Activated CD4-positive, alpha-beta T cell treated with anti-CD3 and anti-CD28 coated beads for 4 hours (primary cell): Measurements from ENCODE around the gene ZNF554.
"Not testable (repeated sequence)": the region's sequence is repeated elsewhere in the genome, so short reads cannot be mapped to it uniquely, and the experiment has no call there.

ENCODE experiments used
- DNase-seq, 2 donors: peaks; one replicate each; pipeline ENCODE4 v3.0.0-alpha.2; 2020

Gene ZNF554

DNA sequence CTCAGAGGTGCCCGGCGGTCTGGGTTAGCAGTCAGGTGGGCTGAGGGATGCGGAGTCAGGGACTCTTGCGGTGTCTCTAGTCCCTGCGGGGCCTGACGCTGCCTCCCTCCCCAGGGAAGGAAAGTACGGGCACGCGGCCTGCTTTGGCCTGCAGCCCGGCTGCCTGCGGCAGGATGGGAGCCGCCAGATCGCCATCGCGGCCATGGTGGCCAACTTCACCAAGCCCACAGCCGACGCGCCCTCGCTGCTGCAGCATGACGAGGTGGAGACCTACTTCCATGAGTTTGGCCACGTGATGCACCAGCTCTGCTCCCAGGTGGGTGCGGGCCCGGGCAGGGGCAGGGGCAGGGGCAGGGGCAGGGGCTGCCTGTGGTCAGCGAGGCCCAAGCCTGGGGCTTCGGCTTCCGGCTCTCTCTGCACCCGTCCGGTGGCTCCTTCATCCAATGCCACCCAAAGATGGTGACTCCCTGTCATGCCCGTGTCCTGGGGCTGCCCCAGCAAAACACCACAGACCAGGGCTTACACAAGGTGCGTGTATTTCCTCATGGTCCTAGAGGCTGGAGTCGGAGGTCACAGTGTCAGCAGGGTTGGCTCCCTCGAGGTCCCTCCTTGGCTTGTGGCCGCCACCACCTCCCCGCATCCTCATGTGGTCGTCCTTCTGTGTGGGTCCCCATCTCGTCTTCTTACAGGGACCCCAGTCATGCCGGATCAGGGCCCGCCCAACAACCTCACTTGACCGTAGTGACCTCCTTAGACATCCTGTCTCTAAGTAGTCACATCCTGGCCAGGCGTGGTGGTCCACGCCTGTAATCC is 11.3 kb upstream of the ZNF554 start:
- no peak for DNase-seq

DNA sequence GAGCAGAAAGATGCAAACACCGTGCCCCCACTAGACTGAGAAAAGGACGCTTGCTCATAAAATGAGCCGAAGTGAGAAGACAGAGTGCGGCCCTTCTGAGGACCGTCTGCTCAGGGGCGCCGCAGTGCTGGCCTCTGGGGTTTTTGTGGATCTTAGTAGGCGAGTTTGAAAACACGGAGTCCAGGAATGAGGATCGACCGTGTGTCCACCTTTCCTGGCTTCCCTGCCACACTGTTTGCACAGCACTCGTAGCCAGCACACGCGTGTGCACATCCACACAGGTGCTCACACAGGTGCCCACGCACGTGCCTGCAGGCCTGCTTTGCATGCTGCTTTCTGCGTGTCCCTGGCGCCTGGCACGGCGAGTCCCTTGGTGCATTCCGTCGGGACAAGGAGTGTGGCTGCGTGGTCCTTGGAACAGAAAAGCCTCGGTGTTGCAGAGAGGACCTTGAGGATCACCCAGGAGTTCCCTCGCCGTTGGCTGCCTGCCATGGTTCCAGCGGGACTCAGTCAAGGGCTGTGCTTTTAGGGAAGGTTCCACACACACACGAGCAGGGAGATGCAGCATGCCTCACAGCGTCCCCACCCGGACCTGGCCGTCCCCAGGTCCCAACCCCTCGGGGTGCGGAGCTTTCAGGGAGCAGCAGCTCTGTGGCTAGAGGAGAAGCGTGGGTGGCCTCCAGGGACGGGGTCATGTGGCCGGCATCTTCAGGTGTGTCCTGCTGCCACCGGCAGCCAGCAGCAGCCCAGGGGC is 10.1 kb upstream of the ZNF554 start:
- DNase-seq: no peak

DNA sequence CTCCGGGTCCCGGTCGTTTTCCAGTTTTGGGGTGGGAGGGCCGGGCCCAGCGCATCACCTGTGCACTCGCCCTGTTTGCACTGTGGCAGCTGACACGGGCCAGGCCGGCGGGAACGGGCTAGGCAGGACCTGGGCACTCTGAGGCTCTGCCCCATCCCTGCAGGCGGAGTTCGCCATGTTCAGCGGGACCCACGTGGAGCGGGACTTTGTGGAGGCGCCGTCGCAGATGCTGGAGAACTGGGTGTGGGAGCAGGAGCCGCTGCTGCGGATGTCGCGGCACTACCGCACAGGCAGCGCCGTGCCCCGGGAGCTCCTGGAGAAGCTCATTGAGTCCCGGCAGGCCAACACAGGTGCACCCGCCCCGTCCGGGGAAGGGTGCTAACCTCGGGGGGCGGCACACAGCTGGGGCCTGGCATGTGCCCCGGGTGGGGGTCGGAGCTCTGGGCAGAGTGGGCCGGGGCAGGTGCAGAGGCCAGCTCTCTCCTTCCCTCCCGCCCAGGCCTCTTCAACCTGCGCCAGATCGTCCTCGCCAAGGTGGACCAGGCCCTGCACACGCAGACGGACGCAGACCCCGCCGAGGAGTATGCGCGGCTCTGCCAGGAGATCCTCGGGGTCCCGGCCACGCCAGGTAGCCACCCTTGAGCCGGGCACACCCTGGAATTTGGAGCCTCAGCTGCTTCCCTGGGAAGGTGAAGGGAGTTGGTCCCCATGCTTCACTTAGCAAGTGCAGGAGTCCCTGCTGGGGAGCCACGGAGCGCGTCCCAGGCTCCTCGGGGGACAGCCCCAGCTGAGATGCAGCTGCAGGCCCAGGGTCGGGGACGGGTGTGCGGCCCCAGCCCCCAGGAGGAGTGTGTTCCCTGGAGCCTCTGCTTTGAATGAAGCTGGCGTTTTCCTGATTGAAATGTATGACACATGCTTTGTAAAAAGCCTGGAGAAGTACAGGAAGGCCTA is 9.3 kb upstream of the ZNF554 start:
- no peak for DNase-seq

DNA sequence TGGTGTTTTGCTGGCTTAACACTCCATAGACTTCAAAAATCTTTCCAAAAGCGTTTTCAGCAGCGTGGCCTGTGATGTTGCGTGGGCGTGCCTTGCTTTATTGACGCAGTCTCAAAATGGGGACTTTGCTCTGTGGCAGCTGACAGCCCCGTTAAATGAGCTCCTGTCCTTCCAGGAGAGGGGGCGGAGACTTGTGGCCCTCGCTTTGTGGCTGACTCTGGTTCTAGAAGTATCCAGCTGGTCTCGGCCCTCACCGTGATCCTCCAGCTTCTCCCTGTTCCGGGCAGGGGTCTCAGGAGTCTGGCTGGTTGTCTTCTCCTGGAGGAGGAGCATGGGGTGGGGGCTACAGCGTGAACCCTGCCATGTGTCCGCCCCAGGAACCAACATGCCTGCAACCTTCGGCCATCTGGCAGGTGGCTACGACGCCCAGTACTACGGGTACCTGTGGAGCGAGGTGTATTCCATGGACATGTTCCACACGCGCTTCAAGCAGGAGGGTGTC is 8.4 kb upstream of the ZNF554 start:
- no peak for DNase-seq

DNA sequence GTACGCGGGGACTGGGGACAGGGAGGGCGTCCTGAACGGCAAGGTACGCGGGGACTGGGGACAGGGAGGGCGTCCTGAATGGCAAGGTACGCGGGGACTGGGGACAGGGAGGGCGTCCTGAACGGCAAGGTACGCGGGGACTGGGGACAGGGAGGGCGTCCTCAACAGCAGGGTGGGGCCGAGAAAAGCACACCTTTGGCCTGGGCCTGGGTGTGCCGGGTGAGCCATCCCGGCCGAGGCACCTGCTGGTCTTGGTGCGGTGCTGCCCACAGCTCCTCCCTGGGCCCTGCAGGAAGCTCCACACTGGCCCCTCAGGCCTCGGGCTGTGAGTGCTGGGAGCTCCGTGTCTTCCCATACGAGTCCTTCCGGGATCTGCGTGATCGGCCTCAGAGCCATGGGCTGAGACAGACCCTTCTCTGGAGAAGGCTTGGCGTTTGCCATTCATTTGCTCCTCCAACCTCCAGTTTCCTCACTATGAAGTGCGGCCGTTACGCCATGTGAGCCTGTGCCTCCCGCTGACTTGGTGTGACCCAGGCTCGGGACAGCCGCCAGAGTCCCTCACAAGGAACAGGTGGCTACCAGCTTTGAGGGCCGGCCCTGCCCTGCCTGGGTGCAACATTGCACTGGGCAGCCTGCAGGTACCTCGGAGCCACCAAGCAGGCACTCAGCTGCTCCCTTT is 7.8 kb upstream of the ZNF554 start:
- no peak for DNase-seq

DNA sequence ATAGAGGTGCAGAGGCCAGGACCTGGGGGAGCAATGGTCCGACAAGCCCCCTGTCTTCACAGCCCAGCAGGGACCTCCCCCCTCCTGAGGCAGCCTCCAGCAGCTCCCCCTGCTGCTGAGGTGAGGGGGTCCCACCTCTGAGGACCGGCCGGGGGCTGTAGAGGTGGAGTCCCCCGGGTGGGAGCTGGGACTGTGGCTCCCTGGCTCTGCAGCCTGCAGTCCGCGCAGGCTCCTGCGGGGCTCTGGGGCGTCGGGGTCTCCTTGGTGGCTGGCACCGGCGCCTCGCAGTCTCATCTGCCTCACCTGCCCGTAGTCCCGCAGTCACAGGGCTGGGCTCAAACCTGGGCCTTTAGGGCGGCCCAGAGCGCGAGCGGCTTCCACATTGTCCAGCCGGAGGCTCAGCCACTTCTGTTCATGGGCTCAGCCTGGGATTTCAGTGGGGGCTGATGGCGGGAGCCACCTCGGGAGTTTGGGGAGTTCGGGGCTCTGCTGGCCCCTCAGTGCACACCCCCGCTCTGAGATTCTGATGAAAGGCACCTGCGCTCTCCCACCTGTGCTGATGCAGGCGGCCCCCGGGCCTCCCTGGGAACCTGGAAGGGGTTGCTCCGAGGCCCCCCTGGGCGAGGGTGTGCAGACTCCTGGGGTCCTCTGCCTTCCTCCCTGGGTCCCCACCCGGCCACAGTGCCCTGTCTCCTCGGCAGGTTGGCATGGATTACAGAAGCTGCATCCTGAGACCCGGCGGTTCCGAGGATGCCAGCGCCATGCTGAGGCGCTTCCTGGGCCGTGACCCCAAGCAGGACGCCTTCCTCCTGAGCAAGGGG is 7.0 kb upstream of the ZNF554 start:
- no peak for DNase-seq

DNA sequence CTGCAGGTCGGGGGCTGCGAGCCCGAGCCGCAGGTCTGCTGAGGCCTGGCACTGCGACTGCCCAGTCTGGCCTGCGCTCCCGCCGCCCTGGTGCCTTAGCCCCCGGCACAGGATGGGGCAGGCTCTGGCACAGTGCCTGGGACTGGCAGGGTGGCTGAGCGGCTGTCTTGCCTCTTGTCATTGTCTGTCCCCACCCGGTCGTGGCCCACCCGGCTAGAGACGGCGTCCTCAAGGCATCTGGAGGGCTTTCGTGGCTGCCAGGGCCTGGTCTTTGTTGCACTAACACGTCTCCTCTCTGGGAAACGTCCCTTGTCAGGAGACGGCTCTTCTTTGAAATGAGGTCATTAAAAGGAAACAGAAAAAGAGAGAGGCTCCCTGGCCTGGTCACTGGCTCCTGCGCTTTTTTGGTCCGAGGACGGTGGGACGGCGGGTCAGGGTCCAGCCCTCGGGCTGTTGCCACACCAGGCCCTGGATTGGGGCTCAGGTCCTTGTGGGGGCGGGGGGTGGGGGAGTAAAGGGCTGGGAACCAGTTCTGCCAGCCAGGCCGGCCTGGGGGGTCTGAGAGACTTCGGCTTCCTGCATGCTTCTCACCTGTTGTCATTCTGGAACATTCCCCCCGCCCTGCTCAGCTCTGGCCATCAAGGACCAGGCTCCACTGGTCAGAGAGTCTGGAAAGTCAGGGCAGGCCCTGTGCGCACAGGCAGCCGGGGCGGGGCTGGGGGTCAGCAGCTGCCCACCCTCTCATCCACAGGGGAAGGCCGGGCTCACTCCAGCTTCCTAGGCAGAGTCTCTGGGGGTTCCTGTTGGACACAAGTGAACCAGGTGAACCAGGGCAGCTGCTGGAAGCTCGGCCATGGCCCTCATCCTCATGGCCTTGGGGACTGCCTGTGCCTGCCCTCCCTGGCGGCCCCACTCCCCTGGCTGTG is 6.2 kb upstream of the ZNF554 start:
- no peak for DNase-seq

DNA sequence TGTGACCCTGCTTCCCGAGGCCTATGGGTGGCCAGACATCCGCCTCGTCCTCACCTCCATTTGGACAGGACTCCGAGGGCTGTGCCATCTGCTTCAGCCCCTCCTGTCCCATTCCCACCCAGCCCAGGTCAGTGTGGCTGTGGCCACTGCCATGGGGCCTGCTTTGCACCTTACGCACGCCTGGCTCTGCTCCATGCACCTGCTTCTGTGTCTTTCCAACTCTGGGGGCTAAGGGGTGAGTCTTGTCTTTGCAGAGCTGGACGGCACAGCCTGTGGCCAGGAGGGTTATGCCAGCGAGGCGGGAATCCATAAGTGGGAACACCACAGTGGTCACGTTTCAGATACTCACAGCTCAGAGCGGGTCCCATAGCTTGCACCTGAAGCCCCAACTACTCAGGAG is 5.2 kb upstream of the ZNF554 start:
- no peak for DNase-seq

DNA sequence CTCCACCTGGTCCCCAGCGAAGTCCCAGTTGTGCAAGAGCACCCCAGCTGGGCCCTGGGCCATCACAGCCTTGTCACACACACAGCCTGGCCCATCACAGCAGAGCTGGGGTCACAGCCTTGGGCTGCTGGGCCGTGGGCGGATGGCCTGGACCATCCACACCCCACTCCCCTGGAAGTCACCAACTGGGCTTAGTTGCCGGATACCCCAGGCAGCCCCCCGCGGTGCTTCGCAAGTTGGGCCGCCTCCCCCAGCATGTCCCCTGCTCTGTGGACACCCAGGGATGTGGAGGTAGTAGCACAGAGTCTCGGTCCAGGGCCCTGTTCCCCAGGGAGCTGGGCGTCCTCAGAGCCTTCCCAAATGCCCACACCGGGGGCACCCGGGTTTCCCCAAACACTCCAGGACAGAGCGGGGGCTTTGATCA is 4.5 kb upstream of the ZNF554 start:
- DNase-seq: no peak

DNA sequence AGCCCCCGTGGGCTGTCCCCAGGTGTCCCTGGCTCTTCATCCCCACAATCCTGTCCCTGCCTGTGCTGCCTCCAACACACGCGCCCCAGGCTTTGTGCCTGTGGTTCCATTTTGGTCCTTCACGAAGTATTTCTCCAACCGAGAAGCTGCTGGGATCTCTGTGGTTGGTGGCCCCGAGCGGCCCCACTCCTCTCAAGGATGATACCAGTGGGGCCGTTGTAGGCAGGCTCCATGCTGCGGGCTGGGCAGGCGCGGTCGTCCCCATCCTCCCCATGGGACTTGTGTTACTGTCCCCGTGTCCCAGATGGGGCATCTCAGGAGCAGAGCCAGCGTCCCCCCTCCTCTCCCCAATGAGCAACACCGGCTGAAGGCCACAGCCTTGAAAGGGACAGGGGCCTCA is 3.7 kb upstream of the ZNF554 start:
- no peak for DNase-seq

DNA sequence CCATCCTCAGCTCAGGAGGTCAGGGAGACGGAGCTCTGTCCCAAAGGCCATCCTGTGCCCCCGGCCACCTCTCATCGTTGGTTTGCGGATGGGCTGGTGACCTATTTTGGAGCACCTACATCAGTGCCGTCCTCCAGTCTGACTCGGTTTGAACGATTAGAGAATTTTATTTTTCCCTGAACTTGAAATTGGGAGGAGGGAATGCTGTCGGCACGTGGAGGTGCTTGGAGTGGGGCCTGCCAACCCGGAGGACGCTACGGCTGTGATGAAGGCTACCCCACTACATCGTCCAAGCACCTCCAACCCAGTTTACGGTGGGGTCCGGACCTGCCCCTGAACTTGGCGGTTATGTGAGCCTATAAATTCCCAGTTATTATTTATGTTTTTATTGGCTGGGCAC is 3.0 kb upstream of the ZNF554 start:
- DNase-seq: no peak

DNA sequence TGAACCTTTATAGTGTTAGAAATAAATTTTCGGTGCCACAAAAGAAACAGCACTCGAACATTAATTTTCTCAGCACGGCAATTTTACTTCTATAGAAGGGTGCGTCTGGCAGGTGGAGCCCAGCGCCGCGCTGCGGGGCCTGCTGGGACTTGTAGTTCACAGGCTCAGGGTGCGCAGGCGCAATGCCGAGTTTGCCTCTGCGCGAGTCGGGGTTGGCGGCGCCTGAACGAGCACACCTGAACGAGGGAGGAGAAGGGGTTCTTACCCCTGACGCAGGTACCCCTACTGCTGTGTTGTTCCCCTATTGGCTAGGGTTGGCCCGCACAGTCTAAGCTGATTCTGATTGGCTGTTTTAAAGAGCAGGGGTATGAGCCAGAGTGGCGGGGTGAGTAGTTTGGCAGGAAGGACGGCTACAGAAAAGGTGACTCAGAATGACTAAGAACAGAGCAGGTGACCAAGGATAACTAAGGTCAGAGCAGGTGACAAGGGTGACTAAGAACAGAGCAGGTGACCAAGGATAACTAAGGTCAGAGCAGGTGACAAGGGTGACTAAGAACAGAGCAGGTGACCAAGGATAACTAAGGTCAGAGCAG is 2.3 kb upstream of the ZNF554 start:
- not testable (repeated sequence) for DNase-seq

DNA sequence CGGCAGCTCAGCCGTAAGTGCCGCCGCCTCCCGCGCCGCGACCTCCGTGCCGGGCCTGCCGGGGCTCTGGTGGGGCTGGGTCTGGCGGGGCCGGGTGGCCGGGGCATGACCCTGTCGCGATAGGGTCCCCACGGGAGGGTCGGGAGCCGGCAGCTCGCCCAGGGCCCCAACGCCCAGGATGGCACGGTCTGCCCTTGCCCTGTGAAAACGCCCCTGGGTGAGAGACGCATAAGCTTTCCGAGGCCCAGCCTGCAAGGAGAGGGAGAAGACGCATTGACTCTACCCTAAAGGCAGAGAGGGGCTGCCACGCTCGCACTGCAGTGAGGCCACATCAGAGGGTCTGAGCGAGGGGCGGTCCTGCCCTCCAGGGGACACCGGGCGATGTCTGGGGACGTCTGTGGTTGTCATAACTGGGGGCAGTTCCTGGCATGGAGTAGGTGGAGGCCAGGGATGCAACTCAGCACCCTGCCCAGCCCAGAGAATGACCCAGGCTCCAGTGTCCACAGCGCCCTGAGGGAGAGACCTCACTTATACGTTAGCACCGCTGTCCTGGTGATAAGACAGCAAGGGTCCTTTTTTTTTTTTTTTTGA is 539 bp downstream of the ZNF554 start:
- DNase-seq: peak; percentile 8 to 14

DNA sequence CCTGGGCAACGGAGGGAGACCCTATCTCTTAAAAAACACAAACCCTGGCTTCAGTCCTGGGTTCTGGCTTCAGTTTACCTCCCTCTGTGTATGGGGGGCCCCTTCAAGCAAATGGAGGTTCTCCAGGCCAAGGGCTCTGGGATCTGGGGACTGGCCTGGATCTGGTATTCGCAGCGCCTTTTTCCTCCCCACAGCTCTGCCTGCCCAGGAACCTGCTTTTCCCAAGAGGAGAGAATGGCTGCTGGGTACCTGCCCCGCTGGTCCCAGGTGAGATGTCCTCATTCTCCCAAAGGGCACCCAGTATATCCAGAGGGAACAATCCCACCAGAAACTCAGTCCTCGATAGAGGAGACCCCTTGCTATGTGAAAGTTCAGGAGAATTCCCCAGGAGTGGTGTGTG is 3.2 kb downstream of the ZNF554 start:
- no peak for DNase-seq

DNA sequence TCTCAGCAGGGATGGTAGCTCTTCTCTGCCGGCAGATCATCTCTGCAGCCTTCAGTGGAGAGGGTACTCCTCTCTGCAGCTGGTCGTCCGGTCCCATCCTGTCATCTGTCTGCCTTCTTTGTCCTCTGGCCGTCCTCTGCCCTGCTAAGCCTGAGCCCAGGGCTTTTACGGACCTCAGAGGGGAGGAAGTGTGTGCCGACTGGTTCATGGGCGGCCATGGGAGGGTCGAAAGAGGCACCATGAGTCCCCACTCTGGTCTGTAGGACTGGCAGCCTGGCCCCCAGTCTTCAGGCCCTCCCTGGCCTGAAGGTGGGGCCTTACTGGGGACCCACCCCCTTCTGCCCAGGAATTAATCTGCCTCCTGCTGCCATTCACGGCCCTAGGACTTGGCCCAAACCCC is 4.0 kb downstream of the ZNF554 start:
- no peak for DNase-seq

DNA sequence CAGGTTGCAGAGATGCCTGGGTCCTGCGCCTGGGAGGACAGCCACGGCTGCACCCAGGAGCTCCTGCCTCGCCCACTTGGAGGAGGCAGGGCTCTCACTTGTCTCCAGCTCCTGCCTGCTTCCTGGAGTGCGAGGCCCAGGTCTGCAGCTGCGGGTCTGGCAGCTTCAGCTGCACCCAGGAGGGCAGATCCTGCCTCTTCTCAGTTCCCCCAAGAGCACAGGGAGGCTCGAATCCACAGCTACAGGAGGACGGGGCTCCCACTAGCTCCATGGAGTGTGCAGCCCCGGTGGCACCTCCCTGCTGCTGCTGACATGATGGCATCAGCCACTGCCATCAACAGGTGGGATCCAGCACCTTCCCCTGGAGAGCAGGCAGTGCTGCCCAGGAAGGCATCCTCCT is 4.5 kb downstream of the ZNF554 start:
- DNase-seq: no peak

DNA sequence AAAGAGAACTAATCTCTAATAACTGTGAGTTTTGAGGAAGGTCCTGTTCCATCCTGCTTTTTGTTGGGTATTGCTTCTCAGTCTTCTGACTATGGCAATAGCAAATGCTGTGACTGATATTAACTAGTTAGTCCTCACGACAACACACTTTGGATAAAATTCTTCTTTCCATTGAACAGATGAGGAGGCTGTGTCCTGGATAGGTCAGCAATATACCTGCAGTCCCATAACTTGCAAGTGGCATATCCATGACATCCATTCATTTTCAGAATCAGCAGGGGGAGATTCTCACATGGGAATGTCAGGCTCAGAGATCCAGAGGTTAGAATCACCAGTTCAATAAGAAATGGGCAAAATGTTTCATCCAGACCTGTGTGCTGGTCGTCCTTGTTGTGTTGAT is 7.4 kb downstream of the ZNF554 start:
- DNase-seq: no peak

DNA sequence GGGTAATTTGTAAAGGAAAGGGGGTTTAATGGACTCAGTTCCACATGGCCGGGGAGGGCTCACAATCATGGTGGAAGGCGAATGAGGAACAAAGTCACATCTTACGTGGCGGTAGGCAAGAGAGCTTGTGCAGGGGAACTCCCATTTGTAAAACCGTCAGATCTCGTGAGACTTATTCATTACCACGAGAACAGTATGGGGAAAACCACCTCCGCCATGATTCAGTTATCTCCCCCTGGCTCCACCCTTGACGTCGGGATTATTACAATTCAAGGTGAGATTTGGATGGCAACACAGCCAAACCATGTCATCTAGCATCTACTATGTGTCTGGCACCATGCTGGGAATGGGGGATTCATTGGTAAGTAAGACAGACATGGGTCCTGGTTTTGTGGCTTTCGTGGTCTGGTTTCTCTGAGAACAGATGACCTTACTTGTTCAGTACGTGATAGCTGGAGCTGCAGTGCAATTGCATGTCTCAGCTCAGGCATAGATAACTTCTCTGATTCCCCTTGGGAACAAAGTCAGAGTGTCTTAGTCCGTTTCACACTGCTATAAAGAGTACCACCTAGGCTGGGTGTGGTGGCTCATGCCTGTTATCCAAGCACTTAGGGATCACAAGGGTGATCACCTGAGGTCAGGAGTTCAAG is 8.3 kb downstream of the ZNF554 start:
- DNase-seq: no peak

DNA sequence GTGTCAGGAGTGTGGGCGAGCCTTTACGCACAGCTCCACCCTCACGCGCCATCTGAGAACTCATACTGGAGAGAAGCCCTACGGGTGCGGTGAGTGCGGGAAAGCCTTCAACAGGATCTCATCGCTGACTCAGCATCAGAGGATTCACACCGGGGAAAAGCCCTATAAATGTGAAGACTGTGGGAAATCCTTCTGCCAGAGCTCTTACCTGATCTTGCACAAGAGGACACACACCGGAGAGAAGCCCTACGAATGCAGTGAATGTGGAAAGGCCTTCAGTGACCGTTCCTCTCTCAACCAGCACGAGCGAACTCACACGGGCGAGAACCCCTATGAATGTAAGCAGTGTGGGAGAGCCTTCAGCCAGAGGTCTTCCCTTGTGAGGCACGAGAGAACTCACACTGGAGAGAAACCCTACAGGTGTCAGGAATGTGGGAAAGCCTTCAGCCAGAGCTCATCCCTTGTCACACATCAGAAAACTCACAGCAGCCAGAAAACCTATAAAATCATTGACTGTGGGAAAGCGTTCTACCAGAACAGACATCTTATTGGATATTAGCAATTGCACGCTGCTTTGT is 14.7 kb downstream of the ZNF554 start:
- DNase-seq: no peak
